SU-DHL-6 (cell line): ENCODE measurements around the gene APOBEC3B.
"Not testable (repeated sequence)": the region's sequence is repeated elsewhere in the genome, so short reads cannot be mapped to it uniquely, and the experiment has no call there.

ENCODE experiments used
- H2AFZ ChIP-seq: fragments of 200-600 bp; sonication (generic); 2 replicates; pipeline ENCODE4 v1.6.1; 2014; ENCODE audit warnings: low read depth, mild to moderate bottlenecking, moderate library complexity, mixed read lengths, antibody characterized with exemption, low read length; ENCODE audit not compliant: severe bottlenecking
- H3F3A ChIP-seq: fragments of 200-600 bp; shearing (Covaris generic); 2 replicates; pipeline ENCODE4 v1.6.0; 2016; ENCODE audit warnings: antibody characterized with exemption, mild to moderate bottlenecking; ENCODE audit not compliant: insufficient read depth
- H3K27ac ChIP-seq: fragments of 200-600 bp; sonication (generic); 2 replicates; pipeline ENCODE4 v1.5.1; 2016; ENCODE audit warnings: low read depth, mild to moderate bottlenecking, low read length, moderate library complexity, mixed read lengths
- H3K27me3 ChIP-seq: fragments of 200-600 bp; sonication (generic), shearing (Covaris generic); 2 replicates; pipeline ENCODE4 v1.6.0; 2014; ENCODE audit warnings: mild to moderate bottlenecking, low read length
- H3K36me3 ChIP-seq: fragments of 200-600 bp; sonication (generic); 2 replicates; pipeline ENCODE4 v1.6.1; 2014; ENCODE audit warnings: mild to moderate bottlenecking, low read length, mixed read lengths
- H3K4me2 ChIP-seq: fragments of 300-600, 200-600 bp; shearing (Covaris generic), sonication (generic); 2 replicates; pipeline ENCODE4 v1.6.0; 2014; ENCODE audit warnings: low read length, low read depth, mild to moderate bottlenecking; ENCODE audit not compliant: poor library complexity, severe bottlenecking
- H3K4me3 ChIP-seq: fragments of 200-600 bp; sonication (generic); 2 replicates; pipeline ENCODE4 v1.5.1; 2014; ENCODE audit warnings: antibody characterized with exemption, low read length, mild to moderate bottlenecking, mixed read lengths; ENCODE audit not compliant: insufficient read depth, poor library complexity, severe bottlenecking
- H3K79me2 ChIP-seq: fragments of 200-600 bp; sonication (generic); 2 replicates; pipeline ENCODE4 v1.6.1; 2014; ENCODE audit warnings: mild to moderate bottlenecking, low read length, moderate library complexity; ENCODE audit not compliant: insufficient read depth
- H3K9ac ChIP-seq: fragments of 200-600 bp; sonication (generic); 2 replicates; pipeline ENCODE4 v1.7.0; 2014; ENCODE audit warnings: mild to moderate bottlenecking, low read length
- H3K9me2 ChIP-seq: fragments of 200-600 bp; sonication (generic); replicated peaks from 2 replicates; pipeline ENCODE4 v1.6.1; 2014; ENCODE audit warnings: low read length; ENCODE audit not compliant: insufficient read depth
- H3K9me3 ChIP-seq: fragments of 200-600 bp; sonication (generic); 2 replicates; pipeline ENCODE4 v1.6.1; 2014; ENCODE audit warnings: low read length, mixed read lengths; ENCODE audit not compliant: insufficient read depth
- H4K20me1 ChIP-seq: fragments of 200-600 bp; sonication (generic); 2 replicates; pipeline ENCODE4 v1.6.1; 2014; ENCODE audit warnings: low read depth, mild to moderate bottlenecking, antibody characterized with exemption, low read length, moderate library complexity, mixed read lengths
- EZH2phosphoT487 ChIP-seq: fragments of 200-600 bp; sonication (generic), shearing (Covaris generic); conservative IDR thresholded peaks from 2 replicates; pipeline ENCODE4 v1.6.1; 2018; ENCODE audit warnings: mild to moderate bottlenecking, antibody characterized with exemption, low read length, moderate library complexity, mixed read lengths
- TF ChIP-seq, protein P1 (sequence below): fragments of 200-600 bp; sonication (generic); IDR thresholded peaks from one replicate; pipeline ENCODE4 v1.5.1; 2017; ENCODE audit warnings: antibody characterized with exemption, mild to moderate bottlenecking, low read length, moderate library complexity; ENCODE audit not compliant: insufficient read depth, poor library complexity, severe bottlenecking

APOBEC3B gene

DNA sequence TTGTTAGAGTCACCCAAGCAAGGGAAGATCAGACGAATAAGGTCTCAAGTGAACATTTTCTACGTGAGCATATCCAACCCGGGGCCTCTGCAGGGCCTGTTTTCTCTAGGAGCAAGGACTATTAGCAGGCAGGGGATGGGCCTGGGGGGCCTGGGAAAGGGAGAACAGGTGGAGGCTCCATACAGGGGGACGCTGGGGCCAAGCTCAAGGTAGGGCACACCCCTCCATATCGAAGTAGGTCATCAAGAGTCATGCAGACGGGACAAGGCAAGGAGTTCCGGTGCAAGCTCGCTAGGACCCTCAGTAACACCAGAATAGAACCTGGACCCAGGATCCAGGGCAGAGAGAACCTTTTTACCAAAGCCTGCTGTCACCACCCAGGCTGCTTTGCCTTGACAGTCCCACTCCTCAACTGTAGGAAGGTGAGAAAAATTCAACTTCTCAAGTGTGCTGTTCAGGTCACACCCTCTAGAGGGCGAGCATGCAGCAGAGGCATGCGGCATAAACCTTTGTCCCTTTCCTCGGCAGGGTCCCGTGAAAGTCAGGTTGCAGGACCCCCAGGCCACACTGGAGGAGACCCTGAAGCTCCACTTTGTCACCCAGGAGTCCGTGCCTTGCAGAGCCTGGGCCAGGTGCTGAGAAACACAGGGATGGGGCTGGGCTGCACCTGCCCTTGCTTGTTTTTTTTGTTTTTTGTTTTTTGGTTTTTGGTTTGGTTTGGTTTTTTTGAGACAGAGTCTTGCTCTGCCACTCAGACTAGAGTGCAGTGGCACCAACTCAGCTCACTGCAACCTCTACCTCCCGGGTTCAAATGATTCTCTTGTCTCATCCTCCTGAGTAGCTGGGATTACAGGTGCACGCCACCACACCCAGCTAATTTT, 8.6 kb upstream of the APOBEC3B start:
- Histone ChIP-seq H3K4me2 (no peak overlapping the region), H3K9me2 (no peaks in the 10 kb centered on the region), H3K79me2 (no peaks in the 10 kb centered on the region), H2AFZ (no peak overlapping the region), H3K27ac (no peak overlapping the region), H3K36me3 (no peaks in the 10 kb centered on the region), H4K20me1 (no peaks in the 10 kb centered on the region), H3K9me3 (no peaks in the 10 kb centered on the region), H3K9ac (no peak overlapping the region), H3F3A (no peaks in the 10 kb centered on the region), H3K4me3 (no peak overlapping the region), H3K27me3 (no peaks in the 10 kb centered on the region)
- no peak for TF ChIP-seq EZH2phosphoT487
- TF ChIP-seq, protein P1, sequence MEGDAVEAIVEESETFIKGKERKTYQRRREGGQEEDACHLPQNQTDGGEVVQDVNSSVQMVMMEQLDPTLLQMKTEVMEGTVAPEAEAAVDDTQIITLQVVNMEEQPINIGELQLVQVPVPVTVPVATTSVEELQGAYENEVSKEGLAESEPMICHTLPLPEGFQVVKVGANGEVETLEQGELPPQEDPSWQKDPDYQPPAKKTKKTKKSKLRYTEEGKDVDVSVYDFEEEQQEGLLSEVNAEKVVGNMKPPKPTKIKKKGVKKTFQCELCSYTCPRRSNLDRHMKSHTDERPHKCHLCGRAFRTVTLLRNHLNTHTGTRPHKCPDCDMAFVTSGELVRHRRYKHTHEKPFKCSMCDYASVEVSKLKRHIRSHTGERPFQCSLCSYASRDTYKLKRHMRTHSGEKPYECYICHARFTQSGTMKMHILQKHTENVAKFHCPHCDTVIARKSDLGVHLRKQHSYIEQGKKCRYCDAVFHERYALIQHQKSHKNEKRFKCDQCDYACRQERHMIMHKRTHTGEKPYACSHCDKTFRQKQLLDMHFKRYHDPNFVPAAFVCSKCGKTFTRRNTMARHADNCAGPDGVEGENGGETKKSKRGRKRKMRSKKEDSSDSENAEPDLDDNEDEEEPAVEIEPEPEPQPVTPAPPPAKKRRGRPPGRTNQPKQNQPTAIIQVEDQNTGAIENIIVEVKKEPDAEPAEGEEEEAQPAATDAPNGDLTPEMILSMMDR = peak; percentile 89

DNA sequence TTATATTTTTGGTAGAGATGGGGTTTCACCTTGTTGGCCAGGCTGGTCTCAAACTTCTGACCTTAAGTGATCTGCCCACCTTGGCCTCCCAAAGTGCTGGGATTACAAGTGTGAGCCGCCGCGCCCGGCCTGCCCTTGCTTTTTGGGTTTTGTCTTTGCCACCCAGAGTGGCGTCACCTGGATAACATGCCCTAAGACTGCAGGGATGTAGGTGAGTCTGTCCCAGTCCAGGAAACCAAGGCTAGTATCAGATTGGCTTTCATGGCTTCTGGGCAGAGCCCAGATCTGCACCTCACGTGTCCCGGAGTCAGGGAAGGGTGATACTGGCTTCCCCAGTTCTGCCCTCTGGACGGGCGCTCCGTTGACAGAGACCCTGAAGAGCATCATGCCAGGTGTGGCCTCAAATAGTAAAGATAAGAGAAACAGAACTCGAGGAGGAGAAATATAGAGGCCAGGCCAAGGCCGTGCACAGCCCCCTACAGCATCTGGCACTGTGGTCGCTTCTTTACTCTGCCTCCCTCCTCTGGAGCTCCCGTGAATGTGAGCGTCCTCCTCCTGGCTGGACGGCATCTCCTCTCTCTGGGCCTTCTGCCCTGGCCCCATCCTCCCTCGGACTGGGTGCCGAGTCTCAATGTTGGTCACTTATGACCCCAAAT, 7.8 kb upstream of the APOBEC3B start:
- no peak overlapping the region for H3K4me2 ChIP-seq
- H3K4me3 ChIP-seq = no peak overlapping the region
- H3K9me3 ChIP-seq = no peaks in the 10 kb centered on the region
- H3K79me2 ChIP-seq = no peaks in the 10 kb centered on the region
- H3K36me3 ChIP-seq = no peaks in the 10 kb centered on the region
- H3K27me3 ChIP-seq = no peaks in the 10 kb centered on the region
- no peak overlapping the region for H3K27ac ChIP-seq
- H4K20me1 ChIP-seq = no peaks in the 10 kb centered on the region
- H3K9ac ChIP-seq = no peak overlapping the region
- H3F3A ChIP-seq = no peaks in the 10 kb centered on the region
- H3K9me2 ChIP-seq = no peaks in the 10 kb centered on the region
- TF ChIP-seq, protein P1 = no peak
- no peak for TF ChIP-seq EZH2phosphoT487
- no peak overlapping the region for H2AFZ ChIP-seq

DNA sequence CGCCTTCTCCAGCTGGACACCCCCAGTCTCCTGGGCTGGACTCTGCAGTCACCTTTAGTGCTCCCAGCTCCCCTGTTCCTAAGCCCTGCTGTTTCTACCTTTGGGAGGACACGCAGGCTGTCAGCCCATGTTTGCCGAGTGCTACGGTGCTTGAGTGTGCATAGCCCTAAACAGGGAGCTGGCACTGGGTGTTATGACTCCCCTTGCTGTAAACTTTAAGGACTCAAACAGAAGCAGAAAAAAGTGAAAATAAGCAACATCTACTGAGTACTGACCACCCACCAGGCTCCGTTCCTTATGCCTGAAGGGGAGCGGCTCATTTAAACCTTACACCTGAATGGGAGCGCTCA, 7.3 kb upstream of the APOBEC3B start:
- Histone ChIP-seq H3K36me3 (no peaks in the 10 kb centered on the region), H3K4me3 (no peak overlapping the region), H3K27ac (no peak overlapping the region), H4K20me1 (no peaks in the 10 kb centered on the region), H3K9me3 (no peaks in the 10 kb centered on the region), H3K4me2 (no peak overlapping the region), H3K9ac (no peak overlapping the region), H3K79me2 (no peaks in the 10 kb centered on the region), H2AFZ (no peak overlapping the region), H3F3A (no peaks in the 10 kb centered on the region), H3K27me3 (no peaks in the 10 kb centered on the region), H3K9me2 (no peaks in the 10 kb centered on the region)
- TF ChIP-seq, protein P1 = no peak
- no peak for TF ChIP-seq EZH2phosphoT487

DNA sequence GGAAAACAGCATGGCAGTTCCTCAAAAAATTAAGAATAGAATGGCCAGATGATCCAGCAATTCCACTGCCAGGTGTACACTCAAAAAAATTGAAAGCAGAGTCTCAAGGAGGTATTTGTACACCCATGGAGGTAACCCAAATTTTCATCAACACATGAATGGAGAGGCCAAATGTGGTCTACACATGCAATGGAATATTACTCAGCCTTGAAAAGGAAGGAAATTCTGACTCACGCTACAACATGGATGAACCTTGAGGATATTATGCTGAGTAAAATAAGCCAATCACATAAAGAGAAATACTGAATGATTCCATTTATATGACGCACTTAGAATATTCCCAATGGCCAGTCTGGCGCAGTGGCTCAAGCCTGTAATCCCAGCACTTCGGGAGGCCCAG, 4.9 kb upstream of the APOBEC3B start:
- H3K4me2 ChIP-seq, H3K9ac ChIP-seq, H3K27ac ChIP-seq, H2AFZ ChIP-seq, H3F3A ChIP-seq, H3K79me2 ChIP-seq, H3K36me3 ChIP-seq, H3K27me3 ChIP-seq, H3K9me3 ChIP-seq, H3K9me2 ChIP-seq, H4K20me1 ChIP-seq, H3K4me3 ChIP-seq: not testable (repeated sequence)

DNA sequence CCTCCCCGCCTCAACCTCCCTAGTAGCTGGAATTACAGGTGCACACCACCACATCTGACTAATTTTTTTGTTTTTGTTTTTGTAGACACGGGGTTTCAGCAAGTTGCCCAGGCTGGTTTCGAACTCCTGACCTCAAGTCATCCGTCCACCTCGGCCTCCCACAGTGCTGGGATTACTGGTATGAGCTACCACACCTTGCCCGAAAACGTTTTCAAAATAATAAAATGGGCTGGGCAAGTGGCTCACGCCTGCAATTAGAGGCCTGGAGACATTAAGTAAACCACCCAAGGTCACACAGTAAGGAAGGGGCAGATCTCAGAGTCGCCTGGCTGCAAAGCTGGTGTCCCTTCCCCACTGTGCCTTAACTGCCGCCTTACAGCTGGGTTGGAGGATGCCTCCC, 1.6 kb upstream of the APOBEC3B start:
- not testable (repeated sequence) for H3K4me2 ChIP-seq, H4K20me1 ChIP-seq, H3K79me2 ChIP-seq, H3K4me3 ChIP-seq, H3K9me3 ChIP-seq, H3F3A ChIP-seq, H2AFZ ChIP-seq, H3K9me2 ChIP-seq, H3K36me3 ChIP-seq, H3K27me3 ChIP-seq, H3K27ac ChIP-seq, H3K9ac ChIP-seq
